HG02973 (cell line): ENCODE measurements around the gene SDK2.

Experiments
- ATAC-seq: cut with Tn5 transposase; IDR thresholded peaks from one replicate; pipeline ENCODE4 v1.9.1; 2021; ENCODE audit warnings: moderate library complexity; ENCODE audit not compliant: unreplicated experiment

SDK2 gene, protein sequence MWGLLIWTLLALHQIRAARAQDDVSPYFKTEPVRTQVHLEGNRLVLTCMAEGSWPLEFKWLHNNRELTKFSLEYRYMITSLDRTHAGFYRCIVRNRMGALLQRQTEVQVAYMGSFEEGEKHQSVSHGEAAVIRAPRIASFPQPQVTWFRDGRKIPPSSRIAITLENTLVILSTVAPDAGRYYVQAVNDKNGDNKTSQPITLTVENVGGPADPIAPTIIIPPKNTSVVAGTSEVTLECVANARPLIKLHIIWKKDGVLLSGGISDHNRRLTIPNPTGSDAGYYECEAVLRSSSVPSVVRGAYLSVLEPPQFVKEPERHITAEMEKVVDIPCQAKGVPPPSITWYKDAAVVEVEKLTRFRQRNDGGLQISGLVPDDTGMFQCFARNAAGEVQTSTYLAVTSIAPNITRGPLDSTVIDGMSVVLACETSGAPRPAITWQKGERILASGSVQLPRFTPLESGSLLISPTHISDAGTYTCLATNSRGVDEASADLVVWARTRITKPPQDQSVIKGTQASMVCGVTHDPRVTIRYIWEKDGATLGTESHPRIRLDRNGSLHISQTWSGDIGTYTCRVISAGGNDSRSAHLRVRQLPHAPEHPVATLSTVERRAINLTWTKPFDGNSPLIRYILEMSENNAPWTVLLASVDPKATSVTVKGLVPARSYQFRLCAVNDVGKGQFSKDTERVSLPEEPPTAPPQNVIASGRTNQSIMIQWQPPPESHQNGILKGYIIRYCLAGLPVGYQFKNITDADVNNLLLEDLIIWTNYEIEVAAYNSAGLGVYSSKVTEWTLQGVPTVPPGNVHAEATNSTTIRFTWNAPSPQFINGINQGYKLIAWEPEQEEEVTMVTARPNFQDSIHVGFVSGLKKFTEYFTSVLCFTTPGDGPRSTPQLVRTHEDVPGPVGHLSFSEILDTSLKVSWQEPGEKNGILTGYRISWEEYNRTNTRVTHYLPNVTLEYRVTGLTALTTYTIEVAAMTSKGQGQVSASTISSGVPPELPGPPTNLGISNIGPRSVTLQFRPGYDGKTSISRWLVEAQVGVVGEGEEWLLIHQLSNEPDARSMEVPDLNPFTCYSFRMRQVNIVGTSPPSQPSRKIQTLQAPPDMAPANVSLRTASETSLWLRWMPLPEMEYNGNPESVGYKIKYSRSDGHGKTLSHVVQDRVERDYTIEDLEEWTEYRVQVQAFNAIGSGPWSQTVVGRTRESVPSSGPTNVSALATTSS (N-terminal part only)

GRCh38 chr17:73644145-73645049 is at the start of gene SDK2:
Gene SDK2 (minus strand): TSS chr17:73644445. CDS start chr17:73644088, 357 bp downstream.
- no peak for ATAC-seq

- no peak for ATAC-seq
These were observed 48.8 kb upstream of the SDK2 start for GRCh38 chr17:73693071-73693470.

DNA sequence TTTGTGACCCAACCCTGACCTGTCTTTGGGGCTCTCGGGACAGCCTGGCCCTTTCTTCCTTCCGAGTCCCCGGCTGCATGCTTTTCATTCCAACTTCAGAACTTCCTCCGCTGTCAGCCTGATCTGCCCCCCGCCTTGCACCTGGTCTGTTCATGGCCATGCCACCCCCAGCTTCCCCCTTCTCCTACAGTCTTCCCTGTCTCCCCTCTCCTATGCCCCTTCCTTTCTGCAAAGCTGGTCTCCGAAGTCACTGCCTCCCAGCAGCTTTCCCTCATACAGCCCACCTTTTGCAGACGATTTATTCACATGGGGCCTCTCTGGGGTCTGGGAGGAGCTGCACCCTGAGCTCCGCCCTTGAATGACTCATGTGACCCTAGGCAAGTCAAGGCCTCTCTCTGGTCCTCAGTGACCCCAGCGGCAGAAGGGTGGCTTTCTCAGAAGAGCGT is 47.1 kb upstream of the SDK2 start:
- no peak for ATAC-seq

DNA sequence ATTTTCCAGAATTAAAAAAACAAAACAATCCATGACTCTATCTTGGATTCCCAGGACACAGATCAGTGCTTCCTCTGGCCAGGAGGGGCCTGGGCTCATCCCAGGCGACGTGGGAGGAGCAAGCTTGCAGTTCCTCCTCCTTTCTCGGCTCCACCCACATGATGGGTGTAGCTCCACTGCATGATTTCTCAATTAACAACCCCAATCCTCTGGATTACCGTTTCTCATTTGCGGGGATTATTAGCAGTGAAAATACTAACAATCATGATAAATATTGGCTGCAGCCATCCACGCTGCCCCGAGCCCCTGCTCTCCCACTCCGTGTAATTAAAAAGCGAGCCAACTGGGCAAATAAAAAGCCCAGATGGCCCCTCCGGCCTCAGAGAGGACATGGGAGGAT is 46.4 kb upstream of the SDK2 start:
- ATAC-seq: no peak

- ATAC-seq: no peak
These were observed 45.5 kb upstream of the SDK2 start for GRCh38 chr17:73689596-73690275.

GRCh38 chr17:73686961-73687360 is 42.7 kb upstream of the SDK2 start:
- ATAC-seq: no peak

GRCh38 chr17:73686126-73686525 is 41.9 kb upstream of the SDK2 start:
- no peak for ATAC-seq

DNA sequence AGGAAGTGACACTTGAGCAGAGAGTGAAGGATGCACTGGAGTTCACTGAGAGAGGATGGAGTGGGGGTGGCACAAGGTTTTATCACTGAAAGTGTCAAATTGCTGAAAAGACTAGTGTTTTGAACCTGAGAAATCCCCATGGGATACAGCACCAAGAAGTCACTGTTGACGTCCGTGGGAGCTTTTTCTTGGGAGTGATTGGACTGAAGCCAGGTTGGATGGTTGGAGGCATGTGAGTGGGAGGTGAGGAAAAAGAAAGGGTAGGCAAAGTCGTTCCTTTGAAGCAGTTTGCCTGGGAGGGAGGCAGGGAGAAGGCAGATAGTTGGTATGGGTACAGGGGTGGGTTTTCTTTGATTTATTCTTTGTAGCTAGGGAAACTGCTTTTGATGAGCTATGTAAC is 39.9 kb upstream of the SDK2 start:
- no peak for ATAC-seq

GRCh38 chr17:73683771-73684170 is 39.5 kb upstream of the SDK2 start:
- no peak for ATAC-seq

DNA sequence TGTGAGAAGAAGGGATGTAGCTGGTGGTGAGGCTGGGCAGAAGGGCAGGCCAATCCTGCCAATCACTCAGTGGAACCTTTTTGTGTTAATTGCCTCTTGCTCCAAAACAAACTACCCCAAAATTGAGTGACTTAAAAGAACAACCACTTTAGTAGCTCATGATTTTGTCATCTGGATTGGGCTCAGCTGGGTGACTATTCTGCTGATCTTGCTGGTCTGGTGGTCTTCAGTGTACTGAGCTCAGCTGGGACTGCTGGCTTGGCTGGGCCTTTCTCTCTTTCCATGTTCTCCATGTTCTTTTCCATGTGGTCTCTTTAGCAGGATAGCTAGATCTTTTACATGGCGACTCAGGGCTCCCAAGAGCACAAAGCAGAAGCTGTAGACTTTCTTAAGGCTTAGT is 37.7 kb upstream of the SDK2 start:
- no peak for ATAC-seq

- ATAC-seq: no peak
These were observed 35.2 kb upstream of the SDK2 start for GRCh38 chr17:73679476-73679875.

DNA sequence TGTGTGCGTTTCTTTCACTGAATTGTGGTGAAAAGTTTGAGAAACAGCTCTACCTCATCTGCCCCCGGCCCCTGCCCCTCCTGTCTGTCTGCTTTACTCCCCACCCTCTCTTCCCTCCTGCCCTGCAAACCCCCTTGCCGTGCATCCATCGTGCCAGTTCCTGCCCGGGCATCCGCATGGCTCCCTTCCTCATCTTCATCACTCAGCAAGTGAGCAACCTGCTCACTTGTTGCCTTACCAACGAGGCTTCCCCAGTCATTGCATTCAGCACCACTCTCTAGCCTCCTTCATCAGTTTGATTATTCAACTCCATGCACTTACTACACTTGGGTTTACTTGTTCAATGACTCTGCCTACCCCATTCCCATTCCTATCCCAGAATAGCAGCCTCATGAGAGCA is 34.8 kb upstream of the SDK2 start:
- no peak for ATAC-seq

DNA sequence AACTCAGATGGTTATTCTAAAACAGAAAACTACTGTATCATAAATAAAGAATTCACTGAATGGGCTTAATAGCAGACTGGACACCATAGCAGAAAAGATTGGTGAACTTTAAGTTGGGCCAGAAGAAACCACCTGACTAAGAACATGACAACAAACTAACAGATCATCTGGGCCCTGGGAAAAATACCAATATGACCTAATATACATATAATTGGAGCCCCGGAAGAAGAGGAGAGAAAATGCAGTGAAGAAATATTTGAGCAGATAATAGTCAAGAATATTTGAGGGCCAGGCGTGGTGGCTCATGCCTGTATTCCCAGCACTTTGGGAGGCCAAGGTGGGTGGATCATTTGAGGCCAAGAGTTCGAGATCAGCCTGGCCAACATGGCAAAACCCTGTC is 25.5 kb upstream of the SDK2 start:
- ATAC-seq: no peak

- no peak for ATAC-seq
These were observed 23.1 kb upstream of the SDK2 start for GRCh38 chr17:73667181-73667959.

GRCh38 chr17:73663614-73664013 is 19.4 kb upstream of the SDK2 start:
- ATAC-seq: no peak

DNA sequence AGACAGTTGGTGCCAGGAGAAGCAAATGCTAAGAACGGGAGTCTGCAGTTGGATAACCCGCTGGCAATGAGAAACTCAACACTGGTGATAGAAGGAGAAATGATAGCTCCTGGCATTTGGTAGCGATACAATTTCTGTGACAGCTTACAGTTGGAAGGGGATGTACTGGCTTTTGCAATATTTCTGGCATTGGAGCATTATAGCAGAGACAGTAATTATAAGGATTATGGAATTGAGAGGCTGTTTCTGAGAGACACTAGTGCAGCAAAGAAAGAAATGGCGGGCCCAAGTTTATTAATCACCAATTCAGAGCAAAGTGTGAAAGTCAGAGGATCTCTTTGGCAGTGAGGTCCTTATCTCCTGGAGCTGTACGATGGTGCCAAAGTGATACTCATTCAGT is 16.1 kb upstream of the SDK2 start:
- no peak for ATAC-seq

GRCh38 chr17:73658821-73659515 is 14.7 kb upstream of the SDK2 start:
- no peak for ATAC-seq

GRCh38 chr17:73657473-73658116 is 13.3 kb upstream of the SDK2 start:
- no peak for ATAC-seq
